ENCODE data around the gene SPO11. TPM values are rescaled to one million over a fixed set of nuclear protein-coding genes. Genes with fewer than 3 reads are reported as not detected.

Gene SPO11
- total RNA-seq, 4 donors from 2014 or later: not detected

DNA sequence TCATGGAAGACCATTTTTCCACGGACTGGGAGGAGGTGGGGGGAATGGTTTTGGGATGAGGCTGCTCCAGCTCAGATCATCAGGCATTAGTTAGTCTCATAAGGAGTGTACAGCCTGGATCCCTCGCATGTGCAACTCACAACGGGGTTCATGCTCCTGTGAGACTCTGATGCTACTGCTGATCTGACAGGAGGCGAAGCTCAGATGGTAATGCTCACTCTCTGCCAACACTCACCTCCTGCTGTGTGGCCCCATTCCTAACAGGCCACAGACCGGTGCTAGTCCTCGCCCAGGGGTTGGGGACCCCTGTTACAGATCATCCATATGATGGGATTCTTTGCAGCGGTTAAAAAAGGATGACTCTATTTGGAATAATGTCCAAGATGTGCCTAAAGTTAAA lies 35.6 kb upstream of the SPO11 start:
- DNase-seq (ENCODE audit: low spot score) (no peak), ATAC-seq (ENCODE audit: low FRiP score) (no peak)
- TF ChIP-seq, protein P1, sequence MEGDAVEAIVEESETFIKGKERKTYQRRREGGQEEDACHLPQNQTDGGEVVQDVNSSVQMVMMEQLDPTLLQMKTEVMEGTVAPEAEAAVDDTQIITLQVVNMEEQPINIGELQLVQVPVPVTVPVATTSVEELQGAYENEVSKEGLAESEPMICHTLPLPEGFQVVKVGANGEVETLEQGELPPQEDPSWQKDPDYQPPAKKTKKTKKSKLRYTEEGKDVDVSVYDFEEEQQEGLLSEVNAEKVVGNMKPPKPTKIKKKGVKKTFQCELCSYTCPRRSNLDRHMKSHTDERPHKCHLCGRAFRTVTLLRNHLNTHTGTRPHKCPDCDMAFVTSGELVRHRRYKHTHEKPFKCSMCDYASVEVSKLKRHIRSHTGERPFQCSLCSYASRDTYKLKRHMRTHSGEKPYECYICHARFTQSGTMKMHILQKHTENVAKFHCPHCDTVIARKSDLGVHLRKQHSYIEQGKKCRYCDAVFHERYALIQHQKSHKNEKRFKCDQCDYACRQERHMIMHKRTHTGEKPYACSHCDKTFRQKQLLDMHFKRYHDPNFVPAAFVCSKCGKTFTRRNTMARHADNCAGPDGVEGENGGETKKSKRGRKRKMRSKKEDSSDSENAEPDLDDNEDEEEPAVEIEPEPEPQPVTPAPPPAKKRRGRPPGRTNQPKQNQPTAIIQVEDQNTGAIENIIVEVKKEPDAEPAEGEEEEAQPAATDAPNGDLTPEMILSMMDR (IDR thresholded peaks at IDR 0.05): no peak

DNA sequence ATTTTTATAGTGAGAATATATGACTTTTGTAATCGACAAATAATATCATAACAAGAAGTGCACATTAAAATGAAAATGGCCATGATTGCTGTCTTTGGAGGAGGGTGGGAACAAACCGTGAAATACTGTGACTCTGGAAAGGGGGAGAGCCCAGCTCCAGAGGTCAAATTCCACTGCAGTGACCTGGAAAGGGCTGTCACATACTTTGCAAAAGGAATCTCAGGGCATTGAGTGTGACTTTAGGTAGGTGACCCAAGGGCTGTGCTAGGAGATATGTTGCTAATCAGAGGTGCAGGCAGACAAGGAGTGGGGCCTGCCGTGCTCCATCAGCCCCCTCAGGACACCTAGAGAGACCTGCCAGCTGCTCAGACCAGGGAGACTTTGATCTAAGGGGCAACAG lies 35.1 kb upstream of the SPO11 start:
- TF ChIP-seq, protein P1 (IDR thresholded peaks at IDR 0.05): no peak
- no peak for DNase-seq (ENCODE audit: low spot score)
- ATAC-seq (ENCODE audit: low FRiP score): no peak

DNA sequence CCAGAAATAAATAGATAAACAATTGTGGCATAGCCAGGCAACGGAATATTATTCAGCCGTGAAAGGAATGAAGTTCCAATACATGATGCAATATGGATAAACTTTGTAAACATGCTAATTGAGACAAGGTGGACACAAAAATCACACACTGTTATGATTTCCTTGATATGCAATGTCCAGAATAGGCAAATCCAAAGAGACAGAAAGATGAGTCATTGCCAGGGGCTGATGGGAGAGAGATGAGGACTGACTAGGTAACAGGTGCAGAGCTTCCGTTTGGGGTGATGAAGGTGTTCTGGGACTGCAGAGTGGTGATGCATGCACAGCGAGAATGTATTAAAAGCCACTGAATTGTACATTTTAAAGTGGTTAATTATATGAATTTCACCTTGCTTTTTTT lies 31.1 kb upstream of the SPO11 start:
- TF ChIP-seq, protein P1 (IDR thresholded peaks at IDR 0.05): no peak
- DNase-seq (ENCODE audit: low spot score) (no peak), ATAC-seq (ENCODE audit: low FRiP score) (no peak)

DNA sequence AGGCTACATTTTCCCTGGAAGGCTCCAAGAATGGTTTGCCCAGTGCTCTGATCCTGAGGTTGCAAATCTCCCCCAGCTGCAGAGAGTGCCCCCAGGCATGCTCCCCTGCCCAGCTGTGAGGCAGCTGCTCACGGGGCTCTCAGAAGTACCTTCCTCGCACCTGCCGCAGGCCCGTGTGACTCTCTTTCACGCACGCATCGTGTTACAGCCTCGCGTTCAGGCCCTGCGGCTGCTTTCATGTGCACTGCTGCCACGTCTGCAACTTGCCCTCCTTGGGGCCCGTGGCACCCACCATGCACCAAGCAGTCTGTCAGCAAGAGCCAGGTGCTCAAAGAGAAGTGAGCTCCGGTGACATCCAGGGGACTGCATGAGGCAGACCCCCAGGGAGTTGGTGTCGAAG lies 28.6 kb upstream of the SPO11 start:
- no peak for DNase-seq (ENCODE audit: low spot score)
- ATAC-seq (ENCODE audit: low FRiP score): no peak
- TF ChIP-seq, protein P1 (IDR thresholded peaks at IDR 0.05): no peak

DNA sequence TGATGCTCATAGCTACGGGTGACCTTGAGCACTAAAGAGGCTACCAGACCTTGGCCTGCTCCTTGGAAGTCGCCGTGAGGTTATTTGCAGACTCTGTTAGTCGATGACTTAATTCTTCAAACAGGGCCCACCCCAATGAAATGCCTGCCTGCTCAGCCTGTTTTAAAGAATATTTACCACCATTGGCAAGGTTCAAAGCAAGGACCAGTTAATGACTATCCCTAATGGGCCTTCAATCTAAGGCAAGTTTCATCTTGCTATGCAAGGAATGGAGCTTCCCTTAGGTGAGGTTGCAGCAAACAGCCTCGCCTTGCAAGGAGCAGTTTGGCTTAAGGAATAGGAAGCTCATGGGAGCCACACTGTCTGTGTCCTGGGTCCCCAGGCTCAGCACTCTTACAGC lies 22.9 kb upstream of the SPO11 start:
- DNase-seq (ENCODE audit: low spot score): no peak
- no peak for ATAC-seq (ENCODE audit: low FRiP score)
- TF ChIP-seq, protein P1 (IDR thresholded peaks at IDR 0.05): no peak

DNA sequence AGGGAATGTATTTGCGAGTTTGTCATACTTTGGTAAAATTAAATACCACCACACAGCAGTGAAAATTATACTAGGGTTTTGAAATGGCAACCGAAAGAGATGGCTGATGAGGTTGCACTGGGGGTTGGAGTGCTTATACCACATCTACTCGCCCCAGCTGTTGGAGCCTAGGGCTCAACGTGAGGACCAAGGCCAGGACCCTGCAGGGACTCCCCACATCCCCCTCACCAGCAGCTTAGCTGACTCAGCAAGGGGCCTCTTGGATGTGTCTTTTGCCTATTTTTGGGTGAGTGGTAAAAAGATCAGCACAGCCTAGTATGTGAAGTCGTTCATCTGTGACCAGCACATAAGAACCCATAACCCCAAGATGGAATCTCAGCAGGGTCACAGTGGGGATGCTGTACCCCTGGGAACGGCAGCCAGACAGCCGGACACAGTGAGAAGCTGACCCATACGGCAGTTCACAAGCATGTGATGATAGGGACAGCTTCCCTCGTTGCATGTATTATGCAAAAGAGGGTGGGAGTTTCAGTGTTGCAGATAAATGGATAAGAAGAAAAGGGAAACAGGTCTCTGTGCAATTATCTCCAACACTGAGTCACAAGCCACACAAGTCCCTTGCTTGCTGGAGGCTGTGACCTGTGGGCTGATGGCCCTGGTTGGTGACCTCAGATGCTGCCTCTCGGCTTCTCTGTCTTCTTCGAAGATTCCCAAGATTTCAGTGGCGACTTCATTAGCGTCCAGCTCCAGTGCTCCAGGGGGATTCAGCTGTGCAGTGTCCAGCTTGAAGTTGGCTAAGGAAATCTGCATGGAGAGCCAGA lies 20.9 kb upstream of the SPO11 start:
- TF ChIP-seq, protein P1 (IDR thresholded peaks at IDR 0.05): no peak
- ATAC-seq (ENCODE audit: low FRiP score) (no peak), DNase-seq (ENCODE audit: low spot score) (no peak)

DNA sequence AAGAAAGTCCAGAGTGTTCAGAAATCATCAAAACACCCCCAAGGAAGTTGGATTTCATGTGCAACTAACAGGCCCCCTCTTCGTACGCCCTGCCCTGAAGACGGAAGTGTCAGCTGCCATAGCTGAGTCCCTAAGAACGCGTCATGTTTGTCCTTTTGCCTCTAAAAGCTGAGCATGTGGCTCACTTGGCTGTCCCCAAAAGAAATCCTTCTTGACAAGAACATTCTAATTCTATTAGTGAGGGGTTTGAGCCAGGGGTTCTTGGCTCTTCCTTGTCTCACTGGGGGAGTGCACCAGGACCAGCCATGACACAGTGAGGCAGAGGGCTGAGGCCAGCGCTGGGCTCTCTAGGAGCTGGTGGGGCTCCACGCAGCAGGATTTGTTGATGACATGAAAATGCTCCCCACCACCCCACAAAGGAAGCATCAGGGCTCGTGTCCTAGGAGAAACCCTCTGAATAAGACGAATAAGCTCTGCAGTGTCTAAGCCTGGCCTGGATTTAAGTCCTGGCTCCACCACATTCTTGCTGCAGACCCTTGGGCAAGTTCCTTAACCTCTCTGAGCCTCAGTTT lies 20.0 kb upstream of the SPO11 start:
- ATAC-seq (ENCODE audit: low FRiP score) (no peak), DNase-seq (ENCODE audit: low spot score) (no peak)
- TF ChIP-seq, protein P1 (IDR thresholded peaks at IDR 0.05): no peak

Data from omental fat pad (tissue), 4 donors.